Measurements from ENCODE around the gene D2HGDH. TPM values are rescaled to one million over a fixed set of nuclear protein-coding genes. Genes with fewer than 3 reads are reported as not detected.
"Not testable (repeated sequence)": the region's sequence is repeated elsewhere in the genome, so short reads cannot be mapped to it uniquely, and the experiment has no call there.

Gene D2HGDH
- total RNA-seq, 8 experiments from 2014 or later, result 4.2 to 38.7 (median 6.6) TPM

DNA sequence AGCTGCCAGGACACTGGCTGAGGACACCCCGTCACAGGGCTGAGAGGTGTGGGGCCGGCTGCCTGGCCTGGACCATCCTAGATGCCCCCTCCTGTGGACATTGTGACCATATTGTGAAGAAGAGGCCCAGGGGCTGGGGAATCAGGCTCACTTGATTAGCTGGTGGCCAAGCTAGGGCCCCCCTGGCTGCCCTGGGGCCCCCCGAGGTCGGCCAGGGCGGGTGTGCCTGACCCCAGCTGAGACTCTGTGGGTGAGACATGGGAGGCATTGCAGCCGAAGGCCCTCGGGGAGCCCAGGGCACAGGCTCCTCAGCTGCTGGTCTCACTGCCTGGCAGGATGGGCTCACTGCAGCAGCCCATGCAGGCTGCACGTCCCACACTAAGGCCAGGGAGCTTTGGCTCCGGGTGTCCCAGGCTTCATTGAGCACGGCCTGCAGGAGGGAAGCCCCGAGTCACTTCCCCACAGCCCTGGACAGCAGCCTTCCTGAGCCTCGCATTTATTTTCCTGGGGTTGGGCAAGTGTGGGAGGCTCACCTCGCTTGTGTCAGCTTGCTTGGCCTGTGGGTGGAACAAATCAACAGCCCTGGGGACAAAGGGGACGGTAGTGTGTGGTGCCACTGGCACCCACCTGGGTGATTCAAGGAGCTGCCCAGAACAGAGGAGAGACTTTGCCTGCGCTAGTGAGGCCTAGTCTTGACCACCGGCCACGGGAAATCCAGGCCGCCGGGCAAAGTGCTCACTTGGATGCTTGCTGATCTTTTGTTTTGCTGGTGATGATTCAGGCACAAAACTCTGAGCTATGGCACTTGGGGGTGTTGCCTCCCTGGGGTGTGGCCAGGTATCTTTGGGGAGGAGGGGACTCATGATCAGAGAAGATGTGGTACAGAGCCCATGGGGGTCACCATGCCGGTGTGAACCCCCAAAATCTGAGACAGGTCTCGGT is 43.5 kb downstream of the D2HGDH start:
- 44 to 87% (median 75%) methylated on average over 2 to 14 of the region's 21 CpGs; no CpG with 5 or more reads in 4 of the 10 experiments for WGBS, 10 experiments
- Histone ChIP-seq H3K27ac (no peak overlapping the region), H3K4me1 (replicated peaks in 1 of 2) (peaks cover 7 to 8% of the 10 kb centered on the region in 2 donors), H3K4me3 (no peak overlapping the region)
- ATAC-seq (replicated peaks in 6 of 8), result peak in 5 of 8 experiments; percentile 10 to 43 (median 24)
- in situ Hi-C loops (cut with MboI; ENCODE audit: low pct_unique_long_range_greater_than_20kb in 2 of 9, low sequenced_read_pairs in 9 of 9, unreplicated experiment in 9 of 9), result no loop called here

DNA sequence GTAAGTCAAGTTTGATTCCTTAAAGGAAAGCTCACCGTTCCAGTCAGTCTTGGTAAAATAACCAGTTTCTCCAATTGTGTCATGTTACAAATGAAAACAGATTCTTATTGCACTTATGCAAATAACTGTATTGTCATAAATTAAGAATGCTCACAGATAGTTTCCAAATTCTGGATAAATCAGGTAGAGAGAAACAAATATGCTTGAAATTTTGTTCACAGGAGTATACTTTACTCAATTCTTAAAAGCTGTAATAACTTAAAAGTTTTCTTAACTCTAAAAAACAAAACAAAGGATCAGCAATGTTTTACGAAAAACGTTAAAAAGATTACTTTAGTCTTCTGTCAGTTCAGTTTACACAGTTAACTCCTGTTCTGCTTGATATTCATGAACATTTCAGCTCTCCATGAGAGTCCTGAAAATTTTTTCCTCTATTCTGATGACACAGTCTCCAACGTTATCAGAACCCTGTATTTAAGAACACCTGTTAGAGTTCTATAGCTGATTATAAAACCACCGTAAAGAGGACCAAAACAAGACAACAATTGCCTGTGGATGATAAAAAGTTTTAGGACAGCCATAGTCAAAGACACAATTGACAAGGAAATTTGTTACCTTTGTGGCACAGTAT is 46.6 kb downstream of the D2HGDH start:
- ATAC-seq (replicated peaks in 6 of 8), result no peak
- 54 to 83% (median 72%) methylated on average over 4 to 5 of the region's 5 CpGs for WGBS, 10 experiments
- H3K4me1 ChIP-seq (replicated peaks in 1 of 2), result peaks cover 7 to 8% of the 10 kb centered on the region in 2 donors
- no peak overlapping the region for H3K4me3 ChIP-seq
- H3K27ac ChIP-seq, result no peak overlapping the region
- in situ Hi-C loops (cut with MboI; ENCODE audit: low pct_unique_long_range_greater_than_20kb in 2 of 9, low sequenced_read_pairs in 9 of 9, unreplicated experiment in 9 of 9), result no loop called here

DNA sequence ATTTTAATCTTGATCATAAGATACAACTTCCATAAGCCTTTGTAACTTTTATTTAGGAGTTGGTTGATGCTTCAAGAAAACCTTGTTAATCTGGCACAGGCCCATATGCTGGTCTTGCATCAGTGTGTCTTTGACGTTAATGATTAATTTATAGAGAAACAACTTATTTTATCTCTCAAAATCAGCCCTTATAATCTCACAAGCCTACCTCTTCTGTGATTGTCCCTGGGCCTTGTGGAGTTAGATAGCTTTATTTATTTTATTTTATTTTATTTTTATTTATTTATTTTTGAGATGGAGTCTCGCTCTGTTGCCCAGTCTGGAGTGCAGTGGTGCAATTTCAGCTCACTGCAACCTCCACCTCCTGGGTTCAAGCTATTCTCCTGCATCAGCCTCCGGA is 47.6 kb downstream of the D2HGDH start:
- H3K27ac ChIP-seq; H3K4me1 ChIP-seq (replicated peaks in 1 of 2); ATAC-seq (replicated peaks in 6 of 8); in situ Hi-C loops (cut with MboI; ENCODE audit: low pct_unique_long_range_greater_than_20kb in 2 of 9, low sequenced_read_pairs in 9 of 9, unreplicated experiment in 9 of 9); H3K4me3 ChIP-seq: not testable (repeated sequence)
- WGBS, 10 experiments, result 46 to 100% (median 75%) methylated on average over 1 to 3 of the region's 3 CpGs

DNA sequence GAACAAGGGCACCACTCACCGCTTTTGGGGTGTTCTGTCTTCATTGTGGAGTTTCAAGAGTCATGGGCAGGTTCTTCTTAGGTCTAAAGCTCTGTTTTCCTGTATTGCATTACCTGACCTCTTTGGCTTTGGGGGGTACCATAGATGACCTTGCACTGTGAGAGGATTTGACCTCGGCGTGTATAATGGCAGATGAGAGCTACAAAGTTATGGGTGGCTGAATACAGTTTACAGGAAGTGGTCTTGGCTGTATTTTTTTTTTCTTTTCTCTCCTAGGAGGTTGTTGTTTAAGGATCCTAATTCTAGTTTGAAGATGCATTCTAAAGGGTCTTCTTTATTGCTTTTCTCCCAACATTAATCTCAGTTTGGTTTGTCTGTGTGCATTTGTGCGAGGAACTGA is 53.7 kb downstream of the D2HGDH start:
- H3K4me1 ChIP-seq (replicated peaks in 1 of 2), result no peaks in the 10 kb centered on the region
- no peak for ATAC-seq (replicated peaks in 6 of 8)
- H3K27ac ChIP-seq, result no peak overlapping the region
- no peak overlapping the region for H3K4me3 ChIP-seq
- in situ Hi-C loops (cut with MboI; ENCODE audit: low pct_unique_long_range_greater_than_20kb in 2 of 9, low sequenced_read_pairs in 9 of 9, unreplicated experiment in 9 of 9), result no loop called here
- 33 to 94% (median 80%) methylated on average over 1 to 3 of the region's 4 CpGs; no CpG with 5 or more reads in 1 of the 10 experiments for WGBS, 10 experiments

DNA sequence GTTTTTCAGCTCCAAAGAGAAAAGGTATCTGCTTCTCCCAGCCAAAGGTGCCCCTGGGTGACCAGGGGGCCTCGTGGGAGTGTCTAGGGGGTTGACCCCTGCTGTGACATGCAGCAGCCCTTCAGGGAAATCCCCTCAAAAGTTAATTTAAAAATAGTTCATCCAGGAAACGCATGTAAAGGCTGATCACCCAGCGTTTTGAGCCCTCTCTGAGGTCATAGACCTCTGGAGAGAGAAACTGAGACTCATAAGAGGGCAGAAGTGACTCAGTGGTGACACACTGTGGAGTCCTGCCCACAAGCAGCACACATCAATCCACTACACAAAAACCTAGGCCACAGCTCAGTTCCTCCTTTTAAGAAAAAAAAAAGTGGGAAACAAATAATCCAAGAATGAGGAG is 54.1 kb downstream of the D2HGDH start:
- 0 to 69% (median 20%) methylated on average over 1 to 3 of the region's 3 CpGs; no CpG with 5 or more reads in 4 of the 10 experiments for WGBS, 10 experiments
- ATAC-seq (replicated peaks in 6 of 8), result no peak
- Histone ChIP-seq H3K4me1 (replicated peaks in 1 of 2) (no peaks in the 10 kb centered on the region), H3K4me3 (no peak overlapping the region), H3K27ac (no peak overlapping the region)
- in situ Hi-C loops (cut with MboI; ENCODE audit: low pct_unique_long_range_greater_than_20kb in 2 of 9, low sequenced_read_pairs in 9 of 9, unreplicated experiment in 9 of 9), result no loop called here

DNA sequence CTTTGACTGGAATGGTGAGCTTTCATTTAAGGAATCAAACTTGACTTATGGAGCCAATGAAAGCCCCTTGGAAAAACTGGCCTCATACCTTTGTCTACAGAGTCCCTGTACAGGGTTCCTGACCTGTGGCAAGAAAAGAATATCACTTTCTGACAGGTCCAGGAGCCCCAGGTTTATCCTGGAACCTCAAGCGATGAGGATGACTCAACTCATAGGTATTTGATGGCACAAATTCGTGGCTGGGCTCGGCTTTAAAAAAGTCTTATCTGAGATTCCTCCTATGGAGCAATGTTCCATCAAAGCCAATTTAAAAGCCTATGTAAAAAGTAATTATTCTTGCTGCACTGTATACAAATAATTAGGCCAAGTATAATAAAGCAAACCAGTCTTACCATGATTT is 57.0 kb downstream of the D2HGDH start:
- 10 to 100% (median 68%) methylated on average over 1 to 3 of the region's 3 CpGs; no CpG with 5 or more reads in 4 of the 10 experiments for WGBS, 10 experiments
- ATAC-seq (replicated peaks in 6 of 8); in situ Hi-C loops (cut with MboI; ENCODE audit: low pct_unique_long_range_greater_than_20kb in 2 of 9, low sequenced_read_pairs in 9 of 9, unreplicated experiment in 9 of 9); H3K4me3 ChIP-seq; H3K27ac ChIP-seq; H3K4me1 ChIP-seq (replicated peaks in 1 of 2): not testable (repeated sequence)

DNA sequence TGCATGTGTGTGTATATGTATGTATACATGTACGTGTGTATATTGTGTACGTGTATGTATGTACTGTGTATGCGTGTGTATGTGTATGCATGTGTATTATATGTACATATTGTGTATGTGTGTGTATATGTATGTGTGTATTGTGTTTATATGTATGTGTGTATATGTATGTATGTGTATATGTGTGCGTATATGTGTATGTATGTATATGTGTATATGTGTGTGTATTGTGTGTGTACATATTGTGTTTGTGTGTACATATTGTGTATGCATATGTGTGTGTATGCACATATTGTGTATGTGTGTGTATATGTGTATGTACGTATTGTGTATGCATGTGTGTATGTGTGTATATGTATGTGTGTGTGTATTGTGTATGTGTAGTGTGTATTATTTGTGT is 59.0 kb downstream of the D2HGDH start:
- no peak for ATAC-seq (replicated peaks in 6 of 8)
- 25 to 100% (median 87%) methylated on average over 1 to 4 of the region's 5 CpGs; no CpG with 5 or more reads in 1 of the 10 experiments for WGBS, 10 experiments
- Histone ChIP-seq H3K4me1 (replicated peaks in 1 of 2) (peaks cover 0 to 5% of the 10 kb centered on the region in 2 donors), H3K4me3 (no peak overlapping the region), H3K27ac (no peak overlapping the region)
- in situ Hi-C loops (cut with MboI; ENCODE audit: low pct_unique_long_range_greater_than_20kb in 2 of 9, low sequenced_read_pairs in 9 of 9, unreplicated experiment in 9 of 9), result no loop called here

DNA sequence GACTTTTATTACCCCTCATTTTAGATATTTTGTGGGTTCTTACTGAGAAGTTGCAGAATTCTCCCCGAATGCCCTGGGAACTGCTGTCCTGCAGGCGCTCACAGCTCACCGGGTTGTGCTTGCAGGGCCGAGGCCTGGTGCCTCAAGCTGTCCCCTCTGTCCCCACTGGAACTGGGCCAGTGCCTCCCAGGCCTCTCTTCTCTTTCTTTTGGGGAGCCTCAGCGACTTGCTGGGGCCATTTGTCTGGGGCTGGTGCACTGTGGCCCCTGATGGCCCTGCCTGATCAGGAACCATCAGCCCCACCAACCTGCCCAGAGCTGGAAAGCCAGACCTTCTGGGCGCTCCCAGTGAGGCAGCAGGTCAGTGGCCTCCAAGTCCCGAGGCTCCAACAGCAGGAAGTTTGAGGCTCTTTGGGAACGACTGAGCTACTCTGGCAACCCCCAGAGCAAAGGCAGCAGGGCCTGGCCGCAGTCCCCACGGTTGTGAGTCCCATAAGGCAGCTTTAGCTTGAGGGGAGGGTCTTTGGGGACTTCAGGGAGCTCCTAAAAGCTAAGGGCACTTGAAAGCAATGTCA is 59.9 kb downstream of the D2HGDH start:
- ATAC-seq (replicated peaks in 6 of 8), result no peak
- in situ Hi-C loops (cut with MboI; ENCODE audit: low pct_unique_long_range_greater_than_20kb in 2 of 9, low sequenced_read_pairs in 9 of 9, unreplicated experiment in 9 of 9), result no loop called here
- H3K4me1 ChIP-seq (replicated peaks in 1 of 2), result peaks cover 0 to 5% of the 10 kb centered on the region in 2 donors
- WGBS, 10 experiments, result 44 to 100% (median 82%) methylated on average over 2 to 6 of the region's 10 CpGs; no CpG with 5 or more reads in 1 of the 10 experiments
- no peak overlapping the region for H3K4me3 ChIP-seq
- H3K27ac ChIP-seq, result no peak overlapping the region

DNA sequence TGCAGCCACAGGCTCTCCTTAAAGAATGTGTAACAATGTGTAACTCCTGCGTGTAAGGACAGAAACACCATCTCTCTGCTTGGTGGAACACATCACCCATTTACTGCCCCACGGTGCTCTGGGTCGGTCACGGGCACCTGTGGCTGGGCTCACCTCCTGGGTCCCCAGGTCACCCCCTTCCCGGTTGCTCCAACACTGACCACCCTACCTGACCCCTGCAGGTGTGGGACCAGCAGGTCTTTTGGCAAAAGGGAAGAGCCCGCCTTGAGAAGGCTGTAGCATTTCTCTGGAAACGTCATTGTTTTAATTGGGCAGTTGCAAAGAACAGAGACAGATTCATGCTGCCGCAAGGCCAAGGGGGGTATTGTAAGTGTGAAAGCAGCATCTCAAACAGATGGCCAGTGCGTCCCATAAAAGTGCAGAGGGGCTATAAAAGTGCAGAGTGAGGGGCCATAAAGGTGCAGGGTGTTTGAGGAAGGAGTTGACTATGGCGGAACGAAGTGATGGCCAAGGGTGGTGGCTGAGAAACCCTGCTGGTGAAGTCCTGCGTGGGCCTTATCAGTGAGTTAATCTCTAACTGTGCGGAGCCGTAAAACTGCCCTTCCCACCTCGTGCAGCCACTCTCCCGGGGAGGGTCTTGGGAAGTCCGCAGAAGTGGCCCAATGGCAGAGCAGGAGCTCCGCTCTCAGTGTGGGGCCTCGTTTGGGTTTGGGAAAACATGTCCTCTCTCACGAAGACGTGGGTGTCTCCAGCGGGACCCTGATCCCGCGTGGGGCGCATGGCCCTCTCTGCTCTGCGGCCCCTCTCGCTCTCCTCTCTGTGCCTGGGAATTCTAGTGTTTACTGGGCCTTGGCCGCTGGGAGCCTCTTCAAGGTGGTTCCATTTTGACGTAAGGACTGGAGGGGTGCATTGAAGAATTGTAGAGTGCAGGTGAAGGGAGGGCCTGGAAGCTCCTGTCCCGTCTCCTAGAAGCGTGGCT is 60.9 kb downstream of the D2HGDH start:
- ATAC-seq (replicated peaks in 6 of 8), result no peak
- in situ Hi-C loops (cut with MboI; ENCODE audit: low pct_unique_long_range_greater_than_20kb in 2 of 9, low sequenced_read_pairs in 9 of 9, unreplicated experiment in 9 of 9), result no loop called here
- H3K4me3 ChIP-seq, result no peak overlapping the region
- peaks cover 0 to 5% of the 10 kb centered on the region in 2 donors for H3K4me1 ChIP-seq (replicated peaks in 1 of 2)
- no peak overlapping the region for H3K27ac ChIP-seq
- 55 to 93% (median 73%) methylated on average over 2 to 18 of the region's 31 CpGs; no CpG with 5 or more reads in 1 of the 10 experiments for WGBS, 10 experiments

DNA sequence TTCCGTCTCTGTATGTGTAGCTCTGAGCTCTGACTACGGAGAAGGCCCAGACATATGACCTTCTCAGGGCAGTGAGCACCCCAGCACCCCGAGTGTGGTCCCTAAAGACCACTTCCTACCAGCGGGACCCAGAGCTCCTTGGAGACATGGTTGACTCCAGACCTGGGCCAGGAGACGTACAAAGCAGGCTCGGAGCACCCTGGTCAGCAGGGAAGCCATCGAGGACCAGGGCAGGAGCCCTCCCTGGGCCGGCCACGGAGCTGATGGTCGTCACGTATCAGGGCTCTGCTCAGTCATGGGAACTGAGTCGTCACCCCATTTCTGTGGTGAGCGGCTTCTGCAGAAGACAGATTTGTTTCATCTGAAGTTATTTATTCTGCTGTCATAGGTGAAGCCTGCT is 61.8 kb downstream of the D2HGDH start:
- peaks cover 0 to 5% of the 10 kb centered on the region in 2 donors for H3K4me1 ChIP-seq (replicated peaks in 1 of 2)
- WGBS, 10 experiments, result 83 to 100% (median 96%) methylated on average over 1 to 5 of the region's 13 CpGs; no CpG with 5 or more reads in 5 of the 10 experiments
- H3K27ac ChIP-seq, result no peak overlapping the region
- H3K4me3 ChIP-seq, result no peak overlapping the region
- no peak for ATAC-seq (replicated peaks in 6 of 8)
- in situ Hi-C loops (cut with MboI; ENCODE audit: low pct_unique_long_range_greater_than_20kb in 2 of 9, low sequenced_read_pairs in 9 of 9, unreplicated experiment in 9 of 9), result no loop called here

DNA sequence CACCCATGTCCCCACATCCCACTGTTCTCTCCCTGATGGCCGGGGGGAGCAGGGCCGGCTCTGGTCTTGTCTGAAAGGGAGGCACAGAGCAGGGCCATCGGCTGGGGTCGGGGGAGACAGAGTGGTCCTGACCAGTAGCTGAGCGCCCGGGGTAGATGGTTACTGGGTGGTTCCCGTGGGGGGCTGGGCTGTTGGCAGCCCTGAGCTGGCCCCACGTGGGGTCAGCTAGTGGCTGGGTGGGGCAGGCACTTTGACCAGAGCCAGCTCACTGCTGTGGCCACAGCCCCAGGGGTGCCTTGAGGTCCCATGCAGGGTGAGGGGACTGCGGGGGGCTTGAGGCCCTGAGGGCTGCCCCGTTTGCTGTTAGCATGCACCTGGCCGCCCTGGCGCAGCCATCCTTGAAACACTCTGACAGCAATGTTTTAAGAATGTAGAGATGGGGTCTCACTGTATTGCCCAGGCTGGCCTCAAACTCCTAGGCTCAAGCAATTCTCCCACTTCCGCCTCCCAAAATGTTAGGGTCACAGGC is 62.2 kb downstream of the D2HGDH start:
- Histone ChIP-seq H3K4me1 (replicated peaks in 1 of 2) (peaks cover under 1 to 5% of the 10 kb centered on the region in 2 donors), H3K4me3 (no peak overlapping the region), H3K27ac (no peak overlapping the region)
- WGBS, 10 experiments, result 71 to 100% (median 100%) methylated on average over 1 to 2 of the region's 13 CpGs; no CpG with 5 or more reads in 5 of the 10 experiments
- ATAC-seq (replicated peaks in 6 of 8), result no peak
- in situ Hi-C loops (cut with MboI; ENCODE audit: low pct_unique_long_range_greater_than_20kb in 2 of 9, low sequenced_read_pairs in 9 of 9, unreplicated experiment in 9 of 9), result no loop called here

Measured in motor neuron (in vitro differentiated cells).